ENCODE results near the gene PDE4B.

- TF ChIP-seq CTCF (conservative IDR thresholded peaks at IDR 0.05; ENCODE audit: low read depth, low read length): no peak
- no peak for TF ChIP-seq EZH2 (IDR thresholded peaks at IDR 0.05; ENCODE audit: low read length, unreplicated experiment)
- no peak for TF ChIP-seq EZH2phosphoT487 (IDR thresholded peaks at IDR 0.05; ENCODE audit: borderline replicate concordance, low read length)
Observed at GRCh38 chr1:66073388-66073787, 280.7 kb downstream of the PDE4B start.

Measured in PC-3 (cell line).